ENCODE data around the gene TBL3.

DNA sequence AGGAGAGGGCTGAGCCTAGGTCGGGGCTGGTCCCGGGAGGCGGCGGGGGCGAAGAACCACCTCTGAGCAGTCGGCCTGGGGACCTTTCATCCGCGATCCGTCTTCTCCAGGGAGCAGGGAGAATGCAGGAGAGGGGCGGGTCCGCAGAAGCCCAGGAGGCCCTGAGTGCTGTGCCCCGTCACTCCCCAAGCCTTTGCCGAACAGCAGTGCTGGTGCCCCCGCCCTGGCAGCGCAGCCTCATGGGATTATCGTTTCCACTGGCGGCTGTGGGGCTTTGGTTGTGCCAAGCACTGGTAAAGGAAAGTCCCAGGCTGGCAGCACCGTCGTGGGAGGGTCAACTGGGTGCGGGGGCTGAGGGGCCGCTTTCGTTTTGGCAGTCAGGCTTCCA lies 631 bp downstream of the TBL3 start:
- no peak for TF ChIP-seq ZNF202 (tag by site-specific recombination; IDR thresholded peaks at IDR 0.05; ENCODE audit: borderline replicate concordance)
- TF ChIP-seq ZNF366 (tag by site-specific recombination; conservative IDR thresholded peaks at IDR 0.05) = no peak
- TF ChIP-seq ZNF221 (tag by site-specific recombination; IDR thresholded peaks at IDR 0.05; ENCODE audit: borderline replicate concordance) = no peak
- TF ChIP-seq ZNF596 (tag by site-specific recombination; IDR thresholded peaks at IDR 0.05) = no peak
- no peak for TF ChIP-seq MYNN (tag by site-specific recombination; IDR thresholded peaks at IDR 0.05; ENCODE audit: borderline replicate concordance)
- no peak for TF ChIP-seq SALL2 (tag by site-specific recombination; IDR thresholded peaks at IDR 0.05; ENCODE audit: borderline replicate concordance)
- TF ChIP-seq, protein P1, sequence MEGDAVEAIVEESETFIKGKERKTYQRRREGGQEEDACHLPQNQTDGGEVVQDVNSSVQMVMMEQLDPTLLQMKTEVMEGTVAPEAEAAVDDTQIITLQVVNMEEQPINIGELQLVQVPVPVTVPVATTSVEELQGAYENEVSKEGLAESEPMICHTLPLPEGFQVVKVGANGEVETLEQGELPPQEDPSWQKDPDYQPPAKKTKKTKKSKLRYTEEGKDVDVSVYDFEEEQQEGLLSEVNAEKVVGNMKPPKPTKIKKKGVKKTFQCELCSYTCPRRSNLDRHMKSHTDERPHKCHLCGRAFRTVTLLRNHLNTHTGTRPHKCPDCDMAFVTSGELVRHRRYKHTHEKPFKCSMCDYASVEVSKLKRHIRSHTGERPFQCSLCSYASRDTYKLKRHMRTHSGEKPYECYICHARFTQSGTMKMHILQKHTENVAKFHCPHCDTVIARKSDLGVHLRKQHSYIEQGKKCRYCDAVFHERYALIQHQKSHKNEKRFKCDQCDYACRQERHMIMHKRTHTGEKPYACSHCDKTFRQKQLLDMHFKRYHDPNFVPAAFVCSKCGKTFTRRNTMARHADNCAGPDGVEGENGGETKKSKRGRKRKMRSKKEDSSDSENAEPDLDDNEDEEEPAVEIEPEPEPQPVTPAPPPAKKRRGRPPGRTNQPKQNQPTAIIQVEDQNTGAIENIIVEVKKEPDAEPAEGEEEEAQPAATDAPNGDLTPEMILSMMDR (tag by site-specific recombination; IDR thresholded peaks at IDR 0.05) = no peak
- TF ChIP-seq, protein P2, sequence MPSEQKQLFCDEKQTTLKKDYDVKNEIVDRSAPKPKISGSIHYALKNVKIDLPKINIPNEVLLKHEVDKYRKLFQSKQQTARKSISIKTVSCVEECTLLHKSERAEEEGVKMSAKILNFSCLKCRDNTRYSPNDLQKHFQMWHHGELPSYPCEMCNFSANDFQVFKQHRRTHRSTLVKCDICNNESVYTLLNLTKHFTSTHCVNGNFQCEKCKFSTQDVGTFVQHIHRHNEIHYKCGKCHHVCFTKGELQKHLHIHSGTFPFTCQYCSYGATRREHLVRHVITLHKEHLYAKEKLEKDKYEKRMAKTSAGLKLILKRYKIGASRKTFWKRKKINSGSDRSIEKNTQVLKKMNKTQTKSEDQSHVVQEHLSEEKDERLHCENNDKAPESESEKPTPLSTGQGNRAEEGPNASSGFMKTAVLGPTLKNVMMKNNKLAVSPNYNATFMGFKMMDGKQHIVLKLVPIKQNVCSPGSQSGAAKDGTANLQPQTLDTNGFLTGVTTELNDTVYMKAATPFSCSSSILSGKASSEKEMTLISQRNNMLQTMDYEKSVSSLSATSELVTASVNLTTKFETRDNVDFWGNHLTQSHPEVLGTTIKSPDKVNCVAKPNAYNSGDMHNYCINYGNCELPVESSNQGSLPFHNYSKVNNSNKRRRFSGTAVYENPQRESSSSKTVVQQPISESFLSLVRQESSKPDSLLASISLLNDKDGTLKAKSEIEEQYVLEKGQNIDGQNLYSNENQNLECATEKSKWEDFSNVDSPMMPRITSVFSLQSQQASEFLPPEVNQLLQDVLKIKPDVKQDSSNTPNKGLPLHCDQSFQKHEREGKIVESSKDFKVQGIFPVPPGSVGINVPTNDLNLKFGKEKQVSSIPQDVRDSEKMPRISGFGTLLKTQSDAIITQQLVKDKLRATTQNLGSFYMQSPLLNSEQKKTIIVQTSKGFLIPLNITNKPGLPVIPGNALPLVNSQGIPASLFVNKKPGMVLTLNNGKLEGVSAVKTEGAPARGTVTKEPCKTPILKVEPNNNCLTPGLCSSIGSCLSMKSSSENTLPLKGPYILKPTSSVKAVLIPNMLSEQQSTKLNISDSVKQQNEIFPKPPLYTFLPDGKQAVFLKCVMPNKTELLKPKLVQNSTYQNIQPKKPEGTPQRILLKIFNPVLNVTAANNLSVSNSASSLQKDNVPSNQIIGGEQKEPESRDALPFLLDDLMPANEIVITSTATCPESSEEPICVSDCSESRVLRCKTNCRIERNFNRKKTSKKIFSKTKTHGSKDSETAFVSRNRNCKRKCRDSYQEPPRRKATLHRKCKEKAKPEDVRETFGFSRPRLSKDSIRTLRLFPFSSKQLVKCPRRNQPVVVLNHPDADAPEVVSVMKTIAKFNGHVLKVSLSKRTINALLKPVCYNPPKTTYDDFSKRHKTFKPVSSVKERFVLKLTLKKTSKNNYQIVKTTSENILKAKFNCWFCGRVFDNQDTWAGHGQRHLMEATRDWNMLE (tag by site-specific recombination; conservative IDR thresholded peaks at IDR 0.05; ENCODE audit: low read depth) = no peak
- TF ChIP-seq, protein P3, sequence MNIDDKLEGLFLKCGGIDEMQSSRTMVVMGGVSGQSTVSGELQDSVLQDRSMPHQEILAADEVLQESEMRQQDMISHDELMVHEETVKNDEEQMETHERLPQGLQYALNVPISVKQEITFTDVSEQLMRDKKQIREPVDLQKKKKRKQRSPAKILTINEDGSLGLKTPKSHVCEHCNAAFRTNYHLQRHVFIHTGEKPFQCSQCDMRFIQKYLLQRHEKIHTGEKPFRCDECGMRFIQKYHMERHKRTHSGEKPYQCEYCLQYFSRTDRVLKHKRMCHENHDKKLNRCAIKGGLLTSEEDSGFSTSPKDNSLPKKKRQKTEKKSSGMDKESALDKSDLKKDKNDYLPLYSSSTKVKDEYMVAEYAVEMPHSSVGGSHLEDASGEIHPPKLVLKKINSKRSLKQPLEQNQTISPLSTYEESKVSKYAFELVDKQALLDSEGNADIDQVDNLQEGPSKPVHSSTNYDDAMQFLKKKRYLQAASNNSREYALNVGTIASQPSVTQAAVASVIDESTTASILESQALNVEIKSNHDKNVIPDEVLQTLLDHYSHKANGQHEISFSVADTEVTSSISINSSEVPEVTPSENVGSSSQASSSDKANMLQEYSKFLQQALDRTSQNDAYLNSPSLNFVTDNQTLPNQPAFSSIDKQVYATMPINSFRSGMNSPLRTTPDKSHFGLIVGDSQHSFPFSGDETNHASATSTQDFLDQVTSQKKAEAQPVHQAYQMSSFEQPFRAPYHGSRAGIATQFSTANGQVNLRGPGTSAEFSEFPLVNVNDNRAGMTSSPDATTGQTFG (tag by site-specific recombination; IDR thresholded peaks at IDR 0.05; ENCODE audit: borderline replicate concordance) = no peak
- TF ChIP-seq, protein P4, sequence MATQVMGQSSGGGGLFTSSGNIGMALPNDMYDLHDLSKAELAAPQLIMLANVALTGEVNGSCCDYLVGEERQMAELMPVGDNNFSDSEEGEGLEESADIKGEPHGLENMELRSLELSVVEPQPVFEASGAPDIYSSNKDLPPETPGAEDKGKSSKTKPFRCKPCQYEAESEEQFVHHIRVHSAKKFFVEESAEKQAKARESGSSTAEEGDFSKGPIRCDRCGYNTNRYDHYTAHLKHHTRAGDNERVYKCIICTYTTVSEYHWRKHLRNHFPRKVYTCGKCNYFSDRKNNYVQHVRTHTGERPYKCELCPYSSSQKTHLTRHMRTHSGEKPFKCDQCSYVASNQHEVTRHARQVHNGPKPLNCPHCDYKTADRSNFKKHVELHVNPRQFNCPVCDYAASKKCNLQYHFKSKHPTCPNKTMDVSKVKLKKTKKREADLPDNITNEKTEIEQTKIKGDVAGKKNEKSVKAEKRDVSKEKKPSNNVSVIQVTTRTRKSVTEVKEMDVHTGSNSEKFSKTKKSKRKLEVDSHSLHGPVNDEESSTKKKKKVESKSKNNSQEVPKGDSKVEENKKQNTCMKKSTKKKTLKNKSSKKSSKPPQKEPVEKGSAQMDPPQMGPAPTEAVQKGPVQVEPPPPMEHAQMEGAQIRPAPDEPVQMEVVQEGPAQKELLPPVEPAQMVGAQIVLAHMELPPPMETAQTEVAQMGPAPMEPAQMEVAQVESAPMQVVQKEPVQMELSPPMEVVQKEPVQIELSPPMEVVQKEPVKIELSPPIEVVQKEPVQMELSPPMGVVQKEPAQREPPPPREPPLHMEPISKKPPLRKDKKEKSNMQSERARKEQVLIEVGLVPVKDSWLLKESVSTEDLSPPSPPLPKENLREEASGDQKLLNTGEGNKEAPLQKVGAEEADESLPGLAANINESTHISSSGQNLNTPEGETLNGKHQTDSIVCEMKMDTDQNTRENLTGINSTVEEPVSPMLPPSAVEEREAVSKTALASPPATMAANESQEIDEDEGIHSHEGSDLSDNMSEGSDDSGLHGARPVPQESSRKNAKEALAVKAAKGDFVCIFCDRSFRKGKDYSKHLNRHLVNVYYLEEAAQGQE (tag by site-specific recombination; IDR thresholded peaks at IDR 0.05) = no peak
- TF ChIP-seq ZNF629 (tag by site-specific recombination; IDR thresholded peaks at IDR 0.05) = no peak
- no peak for TF ChIP-seq TCF7L2 (IDR thresholded peaks at IDR 0.05; ENCODE audit: borderline replicate concordance, low read depth, low read length)
- TF ChIP-seq ZFP3 (tag by site-specific recombination; IDR thresholded peaks at IDR 0.05; ENCODE audit: low read depth) = no peak
- no peak for TF ChIP-seq KLF16 (tag by site-specific recombination; IDR thresholded peaks at IDR 0.05)

Measured in HEK293 (cell line).